Measurements from ENCODE around the gene IRF2BP2. TPM values are rescaled to one million over a fixed set of nuclear protein-coding genes. Genes with fewer than 3 reads are reported as not detected.

Gene IRF2BP2
- polyA plus RNA-seq, 2 of the 4 experiments (the other 2 are of a cell fraction): 38.2 to 53.5 TPM

DNA sequence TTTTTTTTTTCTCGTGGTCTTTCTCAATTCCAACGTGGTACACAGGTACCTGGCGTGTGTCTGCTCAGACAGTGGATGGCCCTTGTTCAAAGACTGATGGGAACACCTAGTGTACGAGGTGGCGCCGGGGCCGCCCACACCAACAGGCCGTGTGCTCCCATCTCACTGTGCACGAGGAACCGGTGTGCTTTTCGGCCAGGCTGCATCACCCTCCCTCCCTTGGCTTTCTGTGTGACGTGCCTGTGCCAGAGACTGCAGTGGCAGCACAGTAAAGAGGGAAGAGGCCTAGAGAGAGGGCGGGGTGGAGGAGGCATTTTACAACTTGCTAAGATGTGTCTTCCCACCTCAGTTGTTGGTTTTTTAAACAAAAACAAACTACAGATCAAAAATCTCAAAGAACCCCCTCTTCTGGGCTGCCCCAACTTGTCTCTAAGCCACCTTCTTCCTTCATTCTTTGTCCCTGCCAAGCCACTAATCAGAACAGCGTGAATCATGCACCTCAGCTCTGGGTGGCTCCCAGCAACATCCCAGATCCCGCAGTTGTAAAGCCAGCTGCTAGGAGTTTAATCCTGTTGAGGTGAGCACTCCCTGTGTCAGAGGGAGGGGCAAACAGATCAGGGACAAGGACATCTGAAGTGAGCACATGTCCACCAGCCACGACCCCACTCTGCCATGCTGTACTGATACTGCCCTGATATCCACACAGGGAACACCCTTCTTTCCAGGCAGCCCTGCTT lies 20.7 kb downstream of the IRF2BP2 start:
- H3K4me3 ChIP-seq: no peak overlapping the region
- no peaks in the 10 kb centered on the region for H3K9me3 ChIP-seq
- H3K4me1 ChIP-seq: peaks cover 12% of the 10 kb centered on the region
- ChIA-PET CTCF (interaction anchor here (1.1 to 1.6 kb wide), 3 partner anchors 11 to 504 kb away, joined by 3 to 6 read pairs (median 3); no protein-coding TSS in a partner anchor), POLR2A (no interaction called here)
- TF ChIP-seq TFCP2L1 (CRISPR knock-in tag; IDR thresholded peaks at IDR 0.05) (no peak), RNF2 (IDR thresholded peaks at IDR 0.05; ENCODE audit: borderline replicate concordance, low read depth) (no peak), ESRRA (IDR thresholded peaks at IDR 0.05; ENCODE audit: borderline replicate concordance, low read length) (no peak), ZSCAN20 (CRISPR knock-in tag; IDR thresholded peaks at IDR 0.05) (no peak), MYC (IDR thresholded peaks at IDR 0.05; ENCODE audit: borderline replicate concordance, low read length) (no peak), RARB (CRISPR knock-in tag; IDR thresholded peaks at IDR 0.05) (no peak), HOXA7 (CRISPR knock-in tag; IDR thresholded peaks at IDR 0.05) (no peak), POLR2A (IDR thresholded peaks at IDR 0.05; ENCODE audit: low read length) (no peak), JUN (IDR thresholded peaks at IDR 0.05) (no peak), CEBPB (IDR thresholded peaks at IDR 0.05) (no peak), BHLHE40 (IDR thresholded peaks at IDR 0.05; ENCODE audit: low read depth, low read length) (no peak), FOXS1 (CRISPR knock-in tag; IDR thresholded peaks at IDR 0.05) (no peak), ZC3H11A (IDR thresholded peaks at IDR 0.05) (no peak), HMGXB4 (CRISPR knock-in tag; IDR thresholded peaks at IDR 0.05; ENCODE audit: borderline replicate concordance) (no peak), RAD21 (conservative IDR thresholded peaks at IDR 0.05 in 1 of 2, IDR thresholded peaks at IDR 0.05 in 1 of 2) (no peak)
- TF ChIP-seq, protein P1, sequence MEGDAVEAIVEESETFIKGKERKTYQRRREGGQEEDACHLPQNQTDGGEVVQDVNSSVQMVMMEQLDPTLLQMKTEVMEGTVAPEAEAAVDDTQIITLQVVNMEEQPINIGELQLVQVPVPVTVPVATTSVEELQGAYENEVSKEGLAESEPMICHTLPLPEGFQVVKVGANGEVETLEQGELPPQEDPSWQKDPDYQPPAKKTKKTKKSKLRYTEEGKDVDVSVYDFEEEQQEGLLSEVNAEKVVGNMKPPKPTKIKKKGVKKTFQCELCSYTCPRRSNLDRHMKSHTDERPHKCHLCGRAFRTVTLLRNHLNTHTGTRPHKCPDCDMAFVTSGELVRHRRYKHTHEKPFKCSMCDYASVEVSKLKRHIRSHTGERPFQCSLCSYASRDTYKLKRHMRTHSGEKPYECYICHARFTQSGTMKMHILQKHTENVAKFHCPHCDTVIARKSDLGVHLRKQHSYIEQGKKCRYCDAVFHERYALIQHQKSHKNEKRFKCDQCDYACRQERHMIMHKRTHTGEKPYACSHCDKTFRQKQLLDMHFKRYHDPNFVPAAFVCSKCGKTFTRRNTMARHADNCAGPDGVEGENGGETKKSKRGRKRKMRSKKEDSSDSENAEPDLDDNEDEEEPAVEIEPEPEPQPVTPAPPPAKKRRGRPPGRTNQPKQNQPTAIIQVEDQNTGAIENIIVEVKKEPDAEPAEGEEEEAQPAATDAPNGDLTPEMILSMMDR (IDR thresholded peaks at IDR 0.05): no peak
- TF ChIP-seq, protein P2, sequence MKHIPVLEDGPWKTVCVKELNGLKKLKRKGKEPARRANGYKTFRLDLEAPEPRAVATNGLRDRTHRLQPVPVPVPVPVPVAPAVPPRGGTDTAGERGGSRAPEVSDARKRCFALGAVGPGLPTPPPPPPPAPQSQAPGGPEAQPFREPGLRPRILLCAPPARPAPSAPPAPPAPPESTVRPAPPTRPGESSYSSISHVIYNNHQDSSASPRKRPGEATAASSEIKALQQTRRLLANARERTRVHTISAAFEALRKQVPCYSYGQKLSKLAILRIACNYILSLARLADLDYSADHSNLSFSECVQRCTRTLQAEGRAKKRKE (CRISPR knock-in tag; IDR thresholded peaks at IDR 0.05; ENCODE audit: low read depth): no peak
- WGBS (ENCODE audit: missing lambda C conversion rate): 82% methylated on average over 16 of the region's 16 CpGs
- DNase-seq (ENCODE audit: low read depth in 1 of 2, low spot score in 1 of 2) (no peak), FAIRE-seq (no peak), ATAC-seq (no peak)
- no peak overlapping the region for H3K4me2 ChIP-seq
- H3K27ac ChIP-seq: peak overlapping the region in 1 of 2 experiments; percentile 33; a peak in 2 of 6 replicates

- ATAC-seq: no peak
- ChIA-PET POLR2A (no interaction called here), CTCF (interaction anchor here (1.1 to 1.6 kb wide), 3 partner anchors 10 to 505 kb away, joined by 3 to 6 read pairs (median 3); no protein-coding TSS in a partner anchor)
- Histone ChIP-seq H3K4me1 (peaks cover 12% of the 10 kb centered on the region), H3K4me3 (no peak overlapping the region), H3K9me3 (no peaks in the 10 kb centered on the region), H3K27ac (no peak overlapping the region), H3K4me2 (no peak overlapping the region)
- no peak for FAIRE-seq
- 75% methylated on average over 4 of the region's 4 CpGs for WGBS (ENCODE audit: missing lambda C conversion rate)
- DNase-seq (ENCODE audit: low read depth in 1 of 2, low spot score in 1 of 2): no peak
- TF ChIP-seq, protein P3, sequence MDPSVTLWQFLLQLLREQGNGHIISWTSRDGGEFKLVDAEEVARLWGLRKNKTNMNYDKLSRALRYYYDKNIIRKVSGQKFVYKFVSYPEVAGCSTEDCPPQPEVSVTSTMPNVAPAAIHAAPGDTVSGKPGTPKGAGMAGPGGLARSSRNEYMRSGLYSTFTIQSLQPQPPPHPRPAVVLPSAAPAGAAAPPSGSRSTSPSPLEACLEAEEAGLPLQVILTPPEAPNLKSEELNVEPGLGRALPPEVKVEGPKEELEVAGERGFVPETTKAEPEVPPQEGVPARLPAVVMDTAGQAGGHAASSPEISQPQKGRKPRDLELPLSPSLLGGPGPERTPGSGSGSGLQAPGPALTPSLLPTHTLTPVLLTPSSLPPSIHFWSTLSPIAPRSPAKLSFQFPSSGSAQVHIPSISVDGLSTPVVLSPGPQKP (IDR thresholded peaks at IDR 0.05; ENCODE audit: low read depth, low read length): no peak
- no peak for TF ChIP-seq MAFK (IDR thresholded peaks at IDR 0.05; ENCODE audit: partially characterized antibody)
- no peak for TF ChIP-seq ZNF302 (CRISPR knock-in tag; IDR thresholded peaks at IDR 0.05)
- TF ChIP-seq, protein P2 (CRISPR knock-in tag; IDR thresholded peaks at IDR 0.05; ENCODE audit: low read depth): no peak
- TF ChIP-seq POLR2AphosphoS2 (conservative IDR thresholded peaks at IDR 0.05; ENCODE audit: low read length): no peak
- no peak for TF ChIP-seq FOXS1 (CRISPR knock-in tag; IDR thresholded peaks at IDR 0.05)
- no peak for TF ChIP-seq BHLHE40 (IDR thresholded peaks at IDR 0.05; ENCODE audit: low read depth, low read length)
- no peak for TF ChIP-seq ESRRA (IDR thresholded peaks at IDR 0.05; ENCODE audit: borderline replicate concordance, low read length)
- no peak for TF ChIP-seq CEBPB (IDR thresholded peaks at IDR 0.05)
- TF ChIP-seq FOSB (CRISPR knock-in tag; IDR thresholded peaks at IDR 0.05): no peak
- no peak for TF ChIP-seq TFCP2L1 (CRISPR knock-in tag; IDR thresholded peaks at IDR 0.05)
- TF ChIP-seq PHF8 (IDR thresholded peaks at IDR 0.05; ENCODE audit: borderline replicate concordance, low read depth): no peak
- TF ChIP-seq POLR2A (IDR thresholded peaks at IDR 0.05; ENCODE audit: low read length): no peak
- TF ChIP-seq, protein P4, sequence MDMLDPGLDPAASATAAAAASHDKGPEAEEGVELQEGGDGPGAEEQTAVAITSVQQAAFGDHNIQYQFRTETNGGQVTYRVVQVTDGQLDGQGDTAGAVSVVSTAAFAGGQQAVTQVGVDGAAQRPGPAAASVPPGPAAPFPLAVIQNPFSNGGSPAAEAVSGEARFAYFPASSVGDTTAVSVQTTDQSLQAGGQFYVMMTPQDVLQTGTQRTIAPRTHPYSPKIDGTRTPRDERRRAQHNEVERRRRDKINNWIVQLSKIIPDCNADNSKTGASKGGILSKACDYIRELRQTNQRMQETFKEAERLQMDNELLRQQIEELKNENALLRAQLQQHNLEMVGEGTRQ (IDR thresholded peaks at IDR 0.05): no peak
- no peak for TF ChIP-seq RARB (CRISPR knock-in tag; IDR thresholded peaks at IDR 0.05)
- TF ChIP-seq EHMT2 (IDR thresholded peaks at IDR 0.05; ENCODE audit: low read depth): no peak
- TF ChIP-seq PBX3 (IDR thresholded peaks at IDR 0.05): no peak
Measured at GRCh38 chr1:234588386-234588785, 21.6 kb downstream of the IRF2BP2 start.

All from A549 (cell line).